GM12878 (cell line): ENCODE results near the gene DRICH1. TPM values are rescaled to one million over a fixed set of nuclear protein-coding genes. Genes with fewer than 3 reads are reported as not detected.

Source experiments
- CHD1 ChIP-seq: IDR thresholded peaks from 2 replicates; pipeline ENCODE4 v1.6.1; 2012; ENCODE audit warnings: low read depth, low read length, improper control_type of control experiment
- ESRRA ChIP-seq: IDR thresholded peaks from 2 replicates; pipeline ENCODE4 v1.6.1; 2012; ENCODE audit warnings: mild to moderate bottlenecking, low read length, improper control_type of control experiment
- MEF2B ChIP-seq: fragments of 450-650 bp; IDR thresholded peaks from 2 replicates; pipeline ENCODE4 v1.6.1; 2018; ENCODE audit warnings: mild to moderate bottlenecking, moderate library complexity; ENCODE audit not compliant: partially characterized antibody, poor library complexity, severe bottlenecking
- MTA2 ChIP-seq: fragments of 450-650 bp; IDR thresholded peaks from 2 replicates; pipeline ENCODE4 v1.6.1; 2016; ENCODE audit warnings: low read depth, mild to moderate bottlenecking, moderate library complexity
- MYC ChIP-seq: IDR thresholded peaks from 2 replicates; pipeline ENCODE4 v1.6.1; 2011; ENCODE audit warnings: mild to moderate bottlenecking, low read length, moderate library complexity, inconsistent platforms; ENCODE audit not compliant: insufficient read depth, insufficient replicate concordance, insufficient read length, severe bottlenecking
- PAX8 ChIP-seq: fragments of 450-650 bp; IDR thresholded peaks from 2 replicates; pipeline ENCODE4 v1.6.1; 2017; ENCODE audit warnings: mild to moderate bottlenecking, moderate library complexity
- RFX5 ChIP-seq: IDR thresholded peaks from 2 replicates; pipeline ENCODE4 v1.6.1; 2011; ENCODE audit warnings: low read depth, low read length, improper control_type of control experiment
- SKIL ChIP-seq: fragments of 450-650 bp; IDR thresholded peaks from 2 replicates; pipeline ENCODE4 v1.6.1; 2017; ENCODE audit warnings: mild to moderate bottlenecking, low read depth, inconsistent platforms; ENCODE audit not compliant: poor library complexity, severe bottlenecking
- ZNF622 ChIP-seq: fragments of 450-650 bp; IDR thresholded peaks from 2 replicates; pipeline ENCODE4 v1.6.1; 2017; ENCODE audit warnings: mild to moderate bottlenecking, inconsistent platforms
- polyA plus RNA-seq, 11 experiments: library from polyadenylated mRNA; depleted of rRNA in 4 of 11; unstranded in 6 of 11; stranded (reverse) in 5 of 11; fragments of >200 nt; fragmentation: Nextera tagmentation in 4 of 11; fragmentation: Illumina TruSeq in 1 of 11; extraction: Ambion mirVana in 4 of 11; extraction: Trizol in 1 of 11; gene quantifications; 1 replicate in 1 of 11; 2 replicates in 10 of 11; pipeline versions ENCODE4 v1.2.1 to v1.2.3, GENCODE V29; 2011 to 2016; ENCODE audit warnings: inconsistent platforms in 2 of 11, missing spikeins in 2 of 11, low read depth in 1 of 11
- total RNA-seq, 4 experiments: library from RNA; depleted of rRNA in 3 of 4; stranded (reverse); fragments of >200 nt in 3 of 4; fragmentation: Illumina TruSeq in 1 of 4; extraction: Trizol in 1 of 4; gene quantifications; 2 replicates each; pipeline versions ENCODE4 v1.2.1 to v1.2.3, GENCODE V29; 2013 to 2021
- TF ChIP-seq, protein P1 (sequence below): fragments of 150-350 bp; IDR thresholded peaks from 2 replicates; pipeline ENCODE4 v1.6.1; 2016; ENCODE audit warnings: low read depth, low read length
- TF ChIP-seq, protein P2 (sequence below): IDR thresholded peaks from 2 replicates; pipeline ENCODE4 v1.6.1; 2011; ENCODE audit warnings: low read depth, mild to moderate bottlenecking, low read length, moderate library complexity, borderline replicate concordance; ENCODE audit errors: extremely low read depth

DRICH1 gene
- total and polyA plus RNA-seq, 10 of the 15 experiments (the other 5 are each of a cell fraction or from before 2014, with no cell fraction given), result not detected

- no peak for TF ChIP-seq SKIL
- TF ChIP-seq MYC, result no peak
- TF ChIP-seq MTA2, result no peak
- no peak for TF ChIP-seq MEF2B
- TF ChIP-seq RFX5, result no peak
- TF ChIP-seq, protein P1, sequence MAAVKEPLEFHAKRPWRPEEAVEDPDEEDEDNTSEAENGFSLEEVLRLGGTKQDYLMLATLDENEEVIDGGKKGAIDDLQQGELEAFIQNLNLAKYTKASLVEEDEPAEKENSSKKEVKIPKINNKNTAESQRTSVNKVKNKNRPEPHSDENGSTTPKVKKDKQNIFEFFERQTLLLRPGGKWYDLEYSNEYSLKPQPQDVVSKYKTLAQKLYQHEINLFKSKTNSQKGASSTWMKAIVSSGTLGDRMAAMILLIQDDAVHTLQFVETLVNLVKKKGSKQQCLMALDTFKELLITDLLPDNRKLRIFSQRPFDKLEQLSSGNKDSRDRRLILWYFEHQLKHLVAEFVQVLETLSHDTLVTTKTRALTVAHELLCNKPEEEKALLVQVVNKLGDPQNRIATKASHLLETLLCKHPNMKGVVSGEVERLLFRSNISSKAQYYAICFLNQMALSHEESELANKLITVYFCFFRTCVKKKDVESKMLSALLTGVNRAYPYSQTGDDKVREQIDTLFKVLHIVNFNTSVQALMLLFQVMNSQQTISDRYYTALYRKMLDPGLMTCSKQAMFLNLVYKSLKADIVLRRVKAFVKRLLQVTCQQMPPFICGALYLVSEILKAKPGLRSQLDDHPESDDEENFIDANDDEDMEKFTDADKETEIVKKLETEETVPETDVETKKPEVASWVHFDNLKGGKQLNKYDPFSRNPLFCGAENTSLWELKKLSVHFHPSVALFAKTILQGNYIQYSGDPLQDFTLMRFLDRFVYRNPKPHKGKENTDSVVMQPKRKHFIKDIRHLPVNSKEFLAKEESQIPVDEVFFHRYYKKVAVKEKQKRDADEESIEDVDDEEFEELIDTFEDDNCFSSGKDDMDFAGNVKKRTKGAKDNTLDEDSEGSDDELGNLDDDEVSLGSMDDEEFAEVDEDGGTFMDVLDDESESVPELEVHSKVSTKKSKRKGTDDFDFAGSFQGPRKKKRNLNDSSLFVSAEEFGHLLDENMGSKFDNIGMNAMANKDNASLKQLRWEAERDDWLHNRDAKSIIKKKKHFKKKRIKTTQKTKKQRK, result no peak
- no peak for TF ChIP-seq ESRRA
- no peak for TF ChIP-seq CHD1
- no peak for TF ChIP-seq ZNF622
- TF ChIP-seq PAX8, result no peak
- TF ChIP-seq, protein P2, sequence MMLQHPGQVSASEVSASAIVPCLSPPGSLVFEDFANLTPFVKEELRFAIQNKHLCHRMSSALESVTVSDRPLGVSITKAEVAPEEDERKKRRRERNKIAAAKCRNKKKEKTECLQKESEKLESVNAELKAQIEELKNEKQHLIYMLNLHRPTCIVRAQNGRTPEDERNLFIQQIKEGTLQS, result no peak
Measured at GRCh38 chr22:23603266-23603665, 28.9 kb downstream of the DRICH1 start (continued).
